ENCODE results near the gene PLAC1.

PLAC1 gene

DNA sequence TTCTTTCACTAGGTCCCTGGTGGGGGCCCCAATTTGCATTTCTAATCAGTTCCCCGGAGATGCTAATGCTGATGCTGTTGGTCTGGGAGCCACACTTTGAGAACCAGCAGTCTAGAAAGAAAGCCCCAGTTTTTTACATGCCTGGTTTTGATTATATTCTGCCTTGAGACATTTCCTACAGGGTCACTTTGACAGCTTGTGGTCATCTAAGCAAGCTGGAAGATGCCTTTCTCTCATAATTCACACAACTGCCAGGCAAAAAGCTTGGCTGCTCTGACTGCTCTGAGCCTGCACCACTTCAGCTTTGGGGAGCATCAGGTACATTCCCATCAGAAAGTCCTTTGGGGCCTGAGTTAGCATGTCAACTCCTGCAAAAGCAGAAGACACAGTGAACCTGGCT, 5.9 kb upstream of the PLAC1 start:
- Histone ChIP-seq H3K9ac (ENCODE audit: low read length) (no peak overlapping the region), H3K36me3 (ENCODE audit: control insufficient read depth, insufficient read depth, low read length) (no peaks in the 10 kb centered on the region), H3K9me3 (ENCODE audit: control insufficient read depth, low read length) (no peaks in the 10 kb centered on the region), H3K27me3 (ENCODE audit: control insufficient read depth, insufficient read depth, low read length) (no peaks in the 10 kb centered on the region), H3K4me1 (ENCODE audit: control insufficient read depth, insufficient read depth, low read length) (peaks cover under 1% of the 10 kb centered on the region), H3K4me3 (ENCODE audit: low read length) (no peak overlapping the region)

DNA sequence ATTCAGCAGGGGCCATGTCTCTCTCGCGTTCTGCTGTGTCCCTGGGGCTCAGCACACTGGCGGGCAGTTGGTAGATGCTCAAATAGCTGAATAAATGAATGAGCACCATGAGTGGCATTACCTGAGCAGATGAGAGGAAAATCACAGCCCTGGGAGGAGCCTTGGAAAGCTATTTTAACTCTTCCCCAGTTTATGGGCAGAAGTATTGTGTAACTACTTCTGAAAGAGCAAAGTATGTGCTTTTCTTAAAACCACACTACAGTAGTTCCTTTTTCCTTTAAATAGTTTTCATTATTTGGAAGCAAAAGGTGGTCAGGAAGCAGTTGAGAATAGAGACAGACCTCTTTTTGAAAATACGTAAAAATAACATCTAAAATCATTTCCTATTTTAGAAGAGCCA, 3.0 kb upstream of the PLAC1 start:
- no peak overlapping the region for H3K4me3 ChIP-seq (ENCODE audit: low read length)
- no peak overlapping the region for H3K9ac ChIP-seq (ENCODE audit: low read length)
- no peaks in the 10 kb centered on the region for H3K36me3 ChIP-seq (ENCODE audit: control insufficient read depth, insufficient read depth, low read length)
- no peaks in the 10 kb centered on the region for H3K9me3 ChIP-seq (ENCODE audit: control insufficient read depth, low read length)
- H3K4me1 ChIP-seq (ENCODE audit: control insufficient read depth, insufficient read depth, low read length), result no peaks in the 10 kb centered on the region
- H3K27me3 ChIP-seq (ENCODE audit: control insufficient read depth, insufficient read depth, low read length), result no peaks in the 10 kb centered on the region

DNA sequence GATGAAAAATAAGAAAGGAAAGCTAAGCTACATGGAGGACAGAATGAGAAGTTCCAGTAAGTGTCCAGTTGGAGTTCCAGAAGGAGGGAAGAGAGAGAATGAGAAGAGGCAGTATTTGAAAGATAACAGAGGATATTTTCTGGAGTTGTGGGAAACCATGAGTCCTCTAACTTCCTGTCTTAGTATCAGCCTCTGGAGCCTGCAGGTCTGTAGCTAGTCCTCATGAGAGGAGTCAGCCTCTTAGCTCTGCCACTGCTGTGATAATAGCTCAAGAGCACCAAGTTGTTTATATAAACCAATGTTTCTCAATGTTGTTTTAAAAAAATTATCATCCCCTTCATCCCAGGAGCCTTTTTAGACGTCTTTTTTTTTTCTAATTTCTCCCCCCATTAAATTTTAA, 2.4 kb upstream of the PLAC1 start:
- no peaks in the 10 kb centered on the region for H3K4me1 ChIP-seq (ENCODE audit: control insufficient read depth, insufficient read depth, low read length)
- no peaks in the 10 kb centered on the region for H3K27me3 ChIP-seq (ENCODE audit: control insufficient read depth, insufficient read depth, low read length)
- H3K9me3 ChIP-seq (ENCODE audit: control insufficient read depth, low read length), result no peaks in the 10 kb centered on the region
- no peak overlapping the region for H3K4me3 ChIP-seq (ENCODE audit: low read length)
- H3K36me3 ChIP-seq (ENCODE audit: control insufficient read depth, insufficient read depth, low read length), result no peaks in the 10 kb centered on the region
- no peak overlapping the region for H3K9ac ChIP-seq (ENCODE audit: low read length)

DNA sequence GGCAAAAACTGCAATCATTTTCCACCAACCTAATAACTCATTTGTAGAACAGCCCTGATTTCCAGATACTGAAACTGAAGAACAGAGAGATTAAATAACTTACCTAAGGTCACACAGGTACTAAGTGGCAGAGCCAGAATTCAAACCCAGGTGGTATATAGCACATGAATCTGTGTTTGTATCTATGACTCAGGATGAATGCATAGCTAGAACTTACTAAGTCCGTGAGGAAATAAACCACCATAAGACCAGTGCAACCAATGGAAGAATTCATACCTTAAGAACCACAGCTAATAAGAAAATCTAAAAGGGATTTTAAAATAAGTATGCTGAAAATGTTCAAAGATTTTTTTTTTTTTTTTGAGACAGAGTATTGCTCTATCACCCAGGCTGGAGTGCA, 1.5 kb upstream of the PLAC1 start:
- Histone ChIP-seq H3K27me3 (ENCODE audit: control insufficient read depth, insufficient read depth, low read length) (no peaks in the 10 kb centered on the region), H3K4me1 (ENCODE audit: control insufficient read depth, insufficient read depth, low read length) (no peaks in the 10 kb centered on the region), H3K9ac (ENCODE audit: low read length) (no peak overlapping the region), H3K36me3 (ENCODE audit: control insufficient read depth, insufficient read depth, low read length) (no peaks in the 10 kb centered on the region), H3K9me3 (ENCODE audit: control insufficient read depth, low read length) (no peaks in the 10 kb centered on the region), H3K4me3 (ENCODE audit: low read length) (no peak overlapping the region)

DNA sequence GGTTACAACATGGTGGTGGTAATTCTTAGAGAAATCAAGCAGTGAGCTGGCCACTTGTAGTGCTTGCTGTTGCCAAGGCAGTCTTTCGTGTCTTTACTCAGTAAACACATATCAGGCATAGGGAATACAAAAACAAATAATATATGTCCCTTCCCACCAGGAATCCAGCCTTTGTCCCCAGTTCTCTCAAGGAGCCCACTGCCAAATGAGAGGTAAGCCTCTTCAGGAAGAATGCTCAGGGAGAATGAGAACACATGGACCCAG, 421 bp upstream of the PLAC1 start:
- Histone ChIP-seq H3K36me3 (ENCODE audit: control insufficient read depth, insufficient read depth, low read length) (no peaks in the 10 kb centered on the region), H3K9ac (ENCODE audit: low read length) (no peak overlapping the region), H3K9me3 (ENCODE audit: control insufficient read depth, low read length) (no peaks in the 10 kb centered on the region), H3K4me1 (ENCODE audit: control insufficient read depth, insufficient read depth, low read length) (no peaks in the 10 kb centered on the region), H3K4me3 (ENCODE audit: low read length) (no peak overlapping the region), H3K27me3 (ENCODE audit: control insufficient read depth, insufficient read depth, low read length) (no peaks in the 10 kb centered on the region)

DNA sequence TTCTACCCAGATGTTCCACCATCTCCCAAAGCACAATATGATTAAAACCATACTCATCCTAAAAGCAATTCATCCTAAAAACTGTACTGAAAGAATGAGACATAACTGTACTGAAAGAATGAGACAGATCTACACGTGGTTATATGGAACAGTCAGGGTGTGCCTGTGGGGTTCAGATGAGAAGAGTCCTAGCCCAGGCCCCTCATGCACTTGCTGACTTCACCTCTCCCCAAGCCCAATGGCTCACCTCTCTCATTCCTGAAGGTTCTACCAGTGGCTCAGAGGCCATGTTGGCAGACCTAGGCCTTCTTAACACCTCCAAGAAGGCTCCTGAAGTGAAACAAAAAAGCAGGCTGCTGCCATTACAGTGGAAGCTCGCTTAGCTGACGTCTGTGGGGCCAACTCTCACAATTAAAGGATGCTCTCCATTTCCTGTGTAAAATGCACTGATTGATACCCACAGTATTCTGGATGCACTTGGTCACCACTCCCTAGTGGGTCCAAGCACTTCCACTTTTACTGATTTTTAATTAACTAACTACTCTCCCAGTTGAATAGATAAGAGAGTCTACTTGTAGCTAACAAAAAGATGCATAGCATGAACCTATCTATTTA, 3.8 kb downstream of the PLAC1 start:
- no peak overlapping the region for H3K4me3 ChIP-seq (ENCODE audit: low read length)

DNA sequence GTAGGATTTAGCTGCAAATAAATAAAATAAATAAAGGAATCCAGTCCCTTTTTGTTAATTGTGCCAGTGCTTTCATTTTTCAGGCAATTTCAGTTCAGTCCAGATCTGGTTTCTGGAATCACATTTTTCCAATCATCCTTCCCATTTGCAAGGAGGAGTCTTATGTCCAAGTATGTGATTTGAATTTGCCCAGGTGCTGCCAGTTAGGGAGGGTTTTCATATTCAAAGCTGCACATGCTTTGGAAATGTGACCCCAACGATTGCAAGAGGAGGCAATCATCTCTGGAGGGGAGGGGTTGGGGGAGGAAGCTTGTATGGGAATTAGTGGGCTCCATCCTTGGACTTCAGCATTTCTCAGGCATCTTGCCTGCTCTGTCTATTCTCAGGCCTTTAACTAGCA, 4.4 kb downstream of the PLAC1 start:
- Histone ChIP-seq H3K4me1 (ENCODE audit: control insufficient read depth, insufficient read depth, low read length) (no peaks in the 10 kb centered on the region), H3K9ac (ENCODE audit: low read length) (no peak overlapping the region)

More for the DNA sequence above, 3.8 kb downstream of the PLAC1 start:
- no peaks in the 10 kb centered on the region for H3K4me1 ChIP-seq (ENCODE audit: control insufficient read depth, insufficient read depth, low read length)
- H3K9ac ChIP-seq (ENCODE audit: low read length), result no peak overlapping the region
- no peaks in the 10 kb centered on the region for H3K36me3 ChIP-seq (ENCODE audit: control insufficient read depth, insufficient read depth, low read length)
- H3K9me3 ChIP-seq (ENCODE audit: control insufficient read depth, low read length), result no peaks in the 10 kb centered on the region
- no peaks in the 10 kb centered on the region for H3K27me3 ChIP-seq (ENCODE audit: control insufficient read depth, insufficient read depth, low read length)

DNA sequence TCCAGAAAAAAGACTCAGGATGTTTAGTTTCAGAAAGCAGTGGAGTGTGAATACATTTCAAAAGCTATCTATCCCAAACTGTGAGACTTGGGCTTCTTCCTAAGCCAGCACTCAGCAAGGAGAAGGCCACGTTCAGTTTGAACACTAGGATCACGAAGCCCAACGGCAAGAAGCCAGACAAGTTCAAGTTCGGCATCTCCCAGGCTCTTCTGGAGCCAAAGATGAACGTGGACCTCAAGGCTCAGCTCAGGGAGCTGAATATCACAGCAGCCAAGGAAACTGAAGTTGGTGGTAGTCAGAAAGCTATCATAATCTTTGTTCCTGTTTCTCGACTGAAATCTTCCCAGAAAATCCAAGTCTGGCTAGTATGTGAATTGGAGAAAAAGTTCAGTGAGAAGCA, 7.6 kb downstream of the PLAC1 start:
- Histone ChIP-seq H3K36me3 (ENCODE audit: control insufficient read depth, insufficient read depth, low read length) (no peaks in the 10 kb centered on the region), H3K9ac (ENCODE audit: low read length) (no peak overlapping the region), H3K4me3 (ENCODE audit: low read length) (no peak overlapping the region), H3K4me1 (ENCODE audit: control insufficient read depth, insufficient read depth, low read length) (no peaks in the 10 kb centered on the region), H3K27me3 (ENCODE audit: control insufficient read depth, insufficient read depth, low read length) (no peaks in the 10 kb centered on the region), H3K9me3 (ENCODE audit: control insufficient read depth, low read length) (no peaks in the 10 kb centered on the region)

More for the DNA sequence above, 4.4 kb downstream of the PLAC1 start:
- Histone ChIP-seq H3K4me3 (ENCODE audit: low read length) (no peak overlapping the region), H3K36me3 (ENCODE audit: control insufficient read depth, insufficient read depth, low read length) (no peaks in the 10 kb centered on the region), H3K27me3 (ENCODE audit: control insufficient read depth, insufficient read depth, low read length) (no peaks in the 10 kb centered on the region), H3K9me3 (ENCODE audit: control insufficient read depth, low read length) (no peaks in the 10 kb centered on the region)

DNA sequence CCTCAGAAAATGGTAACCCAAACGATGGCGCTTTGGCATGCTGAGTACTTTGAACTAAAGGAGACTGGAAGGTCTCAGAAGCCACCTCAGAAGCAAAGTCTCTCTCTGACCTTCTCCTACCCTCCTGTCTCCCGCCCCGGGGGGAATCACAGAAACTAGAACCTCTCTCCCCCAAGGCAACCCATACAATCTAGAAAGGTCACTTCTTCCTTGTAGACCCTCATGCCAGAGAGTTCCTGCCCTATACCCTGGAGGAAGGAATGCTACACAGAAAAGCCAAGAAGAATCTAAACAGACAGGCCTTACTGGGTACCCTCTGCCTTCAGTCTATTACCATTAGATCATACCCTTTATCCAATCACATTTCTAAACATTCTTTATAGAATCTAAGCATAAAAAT, 8.5 kb downstream of the PLAC1 start:
- Histone ChIP-seq H3K27me3 (ENCODE audit: control insufficient read depth, insufficient read depth, low read length) (no peaks in the 10 kb centered on the region), H3K9me3 (ENCODE audit: control insufficient read depth, low read length) (no peaks in the 10 kb centered on the region), H3K9ac (ENCODE audit: low read length) (no peak overlapping the region), H3K36me3 (ENCODE audit: control insufficient read depth, insufficient read depth, low read length) (no peaks in the 10 kb centered on the region), H3K4me3 (ENCODE audit: low read length) (no peak overlapping the region), H3K4me1 (ENCODE audit: control insufficient read depth, insufficient read depth, low read length) (no peaks in the 10 kb centered on the region)

DNA sequence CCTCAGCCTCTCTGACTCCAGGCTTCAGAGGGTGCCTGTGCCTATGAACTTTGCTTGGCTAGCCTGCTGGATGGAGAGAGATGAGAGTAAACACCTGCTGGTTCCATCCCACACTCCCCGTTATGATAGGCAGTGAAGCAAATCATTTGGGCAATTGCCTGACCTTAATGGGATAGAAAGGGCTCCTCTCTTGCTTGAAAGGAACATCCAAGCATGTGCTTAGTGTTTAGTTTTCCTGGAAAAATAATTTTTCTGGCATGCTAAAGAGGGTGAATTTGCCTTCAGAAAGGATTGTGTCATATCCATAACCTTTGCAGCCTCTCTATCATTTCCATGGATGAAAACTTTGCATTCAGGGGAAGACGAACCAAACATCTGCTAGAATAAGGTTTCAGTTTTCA, 10.8 kb downstream of the PLAC1 start:
- Histone ChIP-seq H3K4me1 (ENCODE audit: control insufficient read depth, insufficient read depth, low read length) (no peaks in the 10 kb centered on the region), H3K9me3 (ENCODE audit: control insufficient read depth, low read length) (no peaks in the 10 kb centered on the region), H3K36me3 (ENCODE audit: control insufficient read depth, insufficient read depth, low read length) (no peaks in the 10 kb centered on the region), H3K27me3 (ENCODE audit: control insufficient read depth, insufficient read depth, low read length) (no peaks in the 10 kb centered on the region), H3K4me3 (ENCODE audit: low read length) (no peak overlapping the region), H3K9ac (ENCODE audit: low read length) (no peak overlapping the region)

DNA sequence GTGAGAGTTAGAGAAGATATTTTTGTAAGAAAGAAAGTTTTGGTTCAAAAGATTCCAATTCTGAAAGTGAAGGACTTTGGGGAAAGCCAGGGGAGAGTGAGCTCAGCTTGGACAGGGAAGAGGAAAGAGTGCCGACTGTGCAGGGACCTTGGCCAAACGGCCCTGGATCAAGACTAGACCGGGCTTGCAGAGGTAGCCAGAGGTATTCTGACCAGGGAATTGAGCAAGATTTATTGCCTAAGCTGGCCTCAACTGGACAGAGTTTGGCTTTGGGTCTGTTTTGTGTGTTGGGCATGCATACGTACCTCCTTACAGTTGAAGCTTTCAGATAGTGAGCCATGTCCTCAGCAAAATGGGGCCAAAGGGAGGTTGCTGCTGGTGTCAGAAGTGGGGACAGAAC, 11.6 kb downstream of the PLAC1 start:
- Histone ChIP-seq H3K4me1 (ENCODE audit: control insufficient read depth, insufficient read depth, low read length) (no peaks in the 10 kb centered on the region), H3K9me3 (ENCODE audit: control insufficient read depth, low read length) (no peaks in the 10 kb centered on the region), H3K36me3 (ENCODE audit: control insufficient read depth, insufficient read depth, low read length) (no peaks in the 10 kb centered on the region), H3K9ac (ENCODE audit: low read length) (no peak overlapping the region), H3K4me3 (ENCODE audit: low read length) (no peak overlapping the region), H3K27me3 (ENCODE audit: control insufficient read depth, insufficient read depth, low read length) (no peaks in the 10 kb centered on the region)

DNA sequence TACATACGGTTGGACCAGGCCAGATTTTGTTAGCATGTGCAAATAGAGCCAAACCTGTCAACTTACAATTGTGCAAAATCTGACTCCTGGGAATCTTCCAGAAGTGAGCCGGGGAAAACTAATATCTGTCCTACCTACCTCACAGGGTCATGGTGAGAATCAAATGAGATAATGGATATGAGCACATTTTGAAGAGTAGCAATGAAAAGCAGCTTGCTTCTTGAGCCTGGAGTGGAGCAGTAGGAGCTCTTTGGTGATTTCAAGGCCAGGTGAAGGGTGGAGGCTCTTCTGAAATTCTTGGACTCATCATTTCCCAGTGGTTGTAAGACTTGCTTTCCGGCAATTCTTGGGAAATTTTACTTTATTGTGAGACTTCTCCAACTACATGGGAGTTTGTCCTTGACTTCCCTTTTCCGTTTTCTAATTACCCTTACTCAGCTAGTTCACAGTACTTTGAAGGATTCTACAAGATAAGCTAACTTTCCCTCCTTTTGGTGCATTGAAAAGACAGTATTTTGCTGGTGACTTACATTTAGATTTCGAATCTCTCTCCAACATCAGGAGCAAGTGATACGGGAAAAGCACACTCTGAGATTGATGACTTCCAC, 12.2 kb downstream of the PLAC1 start:
- Histone ChIP-seq H3K36me3 (ENCODE audit: control insufficient read depth, insufficient read depth, low read length) (no peaks in the 10 kb centered on the region), H3K9me3 (ENCODE audit: control insufficient read depth, low read length) (no peaks in the 10 kb centered on the region), H3K4me1 (ENCODE audit: control insufficient read depth, insufficient read depth, low read length) (no peaks in the 10 kb centered on the region), H3K9ac (ENCODE audit: low read length) (no peak overlapping the region), H3K4me3 (ENCODE audit: low read length) (no peak overlapping the region), H3K27me3 (ENCODE audit: control insufficient read depth, insufficient read depth, low read length) (no peaks in the 10 kb centered on the region)

DNA sequence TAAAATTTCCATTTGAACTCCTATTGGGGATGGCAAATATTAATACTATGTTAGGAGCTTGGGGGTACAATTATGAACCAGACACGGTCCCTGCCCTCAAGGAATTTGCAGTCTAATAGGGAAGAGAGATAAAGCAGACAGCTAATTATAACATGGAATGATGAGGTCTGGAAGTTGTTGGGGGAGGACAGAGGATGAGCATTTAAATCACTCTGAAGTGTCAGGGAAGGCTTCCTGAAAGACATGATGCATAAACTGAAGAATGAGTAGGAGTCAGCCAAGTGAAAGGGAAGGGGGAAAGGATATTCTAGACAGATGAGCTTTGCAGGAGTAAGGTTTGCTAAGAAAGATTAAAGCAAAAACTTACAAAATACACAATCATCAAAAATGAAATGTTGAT, 15.9 kb downstream of the PLAC1 start:
- Histone ChIP-seq H3K4me1 (ENCODE audit: control insufficient read depth, insufficient read depth, low read length) (no peaks in the 10 kb centered on the region), H3K9me3 (ENCODE audit: control insufficient read depth, low read length) (no peaks in the 10 kb centered on the region), H3K4me3 (ENCODE audit: low read length) (no peak overlapping the region), H3K36me3 (ENCODE audit: control insufficient read depth, insufficient read depth, low read length) (no peaks in the 10 kb centered on the region), H3K27me3 (ENCODE audit: control insufficient read depth, insufficient read depth, low read length) (no peaks in the 10 kb centered on the region), H3K9ac (ENCODE audit: low read length) (no peak overlapping the region)

All from mucosa of stomach (tissue), 1 donor.